CD14-positive monocyte (primary cell): Measurements from ENCODE around the gene ELFN1. TPM values are rescaled to one million over a fixed set of nuclear protein-coding genes. Genes with fewer than 3 reads are reported as not detected.

Experiments
- DNase-seq, 3 donors: peaks; one replicate each; pipeline ENCODE4 v3.0.0-alpha.2; 2011 to 2022
- H2AFZ ChIP-seq: 2 replicates; pipeline ENCODE4 v1.6.0; 2012; ENCODE audit warnings: mild to moderate bottlenecking, low read depth, low read length, inconsistent platforms; ENCODE audit not compliant: insufficient read depth, poor library complexity, severe bottlenecking
- H3K27ac ChIP-seq, 2 donors: 1 replicate in 1 of 2; 2 replicates in 1 of 2; pipeline ENCODE4 v1.5.1; 2012 to 2013; ENCODE audit warnings: low read length in 2 of 2, control low read depth in 1 of 2, inconsistent platforms in 1 of 2, low read depth in 1 of 2, mild to moderate bottlenecking in 1 of 2
- H3K27me3 ChIP-seq, 2 donors: one replicate each; pipeline versions ENCODE4 v1.6.0 to v1.6.1; 2011 to 2013; ENCODE audit warnings: low read length in 2 of 2; ENCODE audit not compliant: control insufficient read depth in 2 of 2, insufficient read depth in 2 of 2
- H3K36me3 ChIP-seq, 2 donors: replicated peaks in 1 of 2; 1 replicate in 1 of 2; 2 replicates in 1 of 2; pipeline versions ENCODE4 v1.5.1 to v1.6.1; 2012 to 2013; ENCODE audit warnings: low read length in 2 of 2, control low read depth in 1 of 2, inconsistent platforms in 1 of 2, mild to moderate bottlenecking in 1 of 2; ENCODE audit not compliant: insufficient read depth in 2 of 2, control insufficient read depth in 1 of 2
- H3K4me1 ChIP-seq, 2 donors: 1 replicate in 1 of 2; 2 replicates in 1 of 2; pipeline versions ENCODE4 v1.5.1 to v1.6.1; 2012 to 2013; ENCODE audit warnings: low read length in 2 of 2, control low read depth in 1 of 2, inconsistent platforms in 1 of 2, mild to moderate bottlenecking in 1 of 2, moderate library complexity in 1 of 2; ENCODE audit not compliant: insufficient read depth in 2 of 2, control insufficient read depth in 1 of 2
- H3K4me2 ChIP-seq: replicated peaks from 2 replicates; pipeline ENCODE3; 2012; ENCODE audit warnings: low read length, moderate library complexity, mild to moderate bottlenecking; ENCODE audit not compliant: poor library complexity, severe bottlenecking; ENCODE audit errors: extremely low read depth
- H3K4me3 ChIP-seq, 3 experiments: fragments of 200-600 bp in 1 of 3; sonication (generic) in 1 of 3; replicated peaks in 1 of 3; 1 replicate in 2 of 3; 2 replicates in 1 of 3; pipeline ENCODE4 v1.5.1; 2011 to 2013; ENCODE audit warnings: low read length in 3 of 3, mild to moderate bottlenecking in 3 of 3, control low read depth in 2 of 3, low read depth in 2 of 3, inconsistent platforms in 1 of 3, moderate library complexity in 1 of 3
- H3K79me2 ChIP-seq: 2 replicates; pipeline ENCODE4 v1.6.0; 2012; ENCODE audit warnings: mild to moderate bottlenecking, control low read depth, inconsistent platforms, low read length, moderate library complexity; ENCODE audit not compliant: insufficient read depth
- H3K9ac ChIP-seq: 2 replicates; pipeline ENCODE4 v1.6.0; 2017; ENCODE audit warnings: low read length, mild to moderate bottlenecking; ENCODE audit not compliant: insufficient read depth, poor library complexity, severe bottlenecking
- H3K9me3 ChIP-seq, 2 donors: replicated peaks in 1 of 2; 1 replicate in 1 of 2; 2 replicates in 1 of 2; pipeline versions ENCODE4 v1.5.1 to v1.6.1; 2012 to 2013; ENCODE audit warnings: low read length in 2 of 2, control low read depth in 1 of 2; ENCODE audit not compliant: control insufficient read depth in 1 of 2, insufficient read depth in 1 of 2
- H4K20me1 ChIP-seq: 2 replicates; pipeline ENCODE4 v1.6.0; 2012; ENCODE audit warnings: mild to moderate bottlenecking, low read length, control low read depth, moderate library complexity; ENCODE audit not compliant: insufficient read depth
- H3K27ac Mint-ChIP-seq, 7 donors: one replicate each; pipeline ENCODE4 v1.8.0; 2020; ENCODE audit warnings: mild to moderate bottlenecking in 7 of 7, mixed read lengths in 7 of 7, moderate library complexity in 6 of 7, inconsistent platforms in 2 of 7
- H3K27me3 Mint-ChIP-seq, 3 donors: one replicate each; pipeline ENCODE4 v1.8.0; 2021 to 2022; ENCODE audit warnings: low read depth in 3 of 3, mild to moderate bottlenecking in 3 of 3, mixed read lengths in 3 of 3, moderate library complexity in 3 of 3, inconsistent platforms in 1 of 3
- H3K36me3 Mint-ChIP-seq, 2 donors: one replicate each; pipeline ENCODE4 v1.8.0; 2020; ENCODE audit warnings: mixed read lengths in 2 of 2, inconsistent platforms in 1 of 2, mild to moderate bottlenecking in 1 of 2
- H3K4me1 Mint-ChIP-seq: one replicate; pipeline ENCODE4 v1.8.0; 2020; ENCODE audit warnings: mild to moderate bottlenecking, mixed read lengths
- H3K4me3 Mint-ChIP-seq, 2 donors: one replicate each; pipeline ENCODE4 v1.8.0; 2020; ENCODE audit warnings: mild to moderate bottlenecking in 2 of 2, mixed read lengths in 2 of 2, moderate library complexity in 1 of 2
- H3K9me3 Mint-ChIP-seq, 7 donors: one replicate each; pipeline ENCODE4 v1.8.0; 2020 to 2022; ENCODE audit warnings: mixed read lengths in 7 of 7, mild to moderate bottlenecking in 6 of 7, moderate library complexity in 6 of 7, inconsistent platforms in 2 of 7
- WGBS: methylation state at CpG from one replicate; pipeline ENCODE4 v1.1.5; 2013; ENCODE audit warnings: missing lambda C conversion rate; ENCODE audit not compliant: insufficient coverage; 5-methylcytosine and 5-hydroxymethylcytosine counted together
- intact Hi-C, 2 donors: fragments of 100-400 bp; cut with micrococcal nuclease; formaldehyde crosslinking; loops; one replicate each; pipeline versions ENCODE4 v1.15.0 to v1.15.1; 2023
- polyA plus RNA-seq, 3 donors: library from polyadenylated mRNA; depleted of rRNA in 1 of 3; unstranded in 2 of 3; stranded (reverse) in 1 of 3; fragments of 300-500 nt in 2 of 3; fragments of >200 nt in 1 of 3; fragmentation: Illumina TruSeq in 2 of 3; gene quantifications; 1 replicate in 2 of 3; 2 replicates in 1 of 3; pipeline ENCODE4 v1.2.3, GENCODE V29; 2012 to 2021
- TF ChIP-seq, protein P1 (sequence below): fragments of 200-600 bp; IDR thresholded peaks from one replicate; pipeline ENCODE4 v1.8.0; 2022; ENCODE audit warnings: antibody characterized with exemption, mild to moderate bottlenecking

Gene ELFN1
- polyA plus RNA-seq, 3 donors: not detected

DNA sequence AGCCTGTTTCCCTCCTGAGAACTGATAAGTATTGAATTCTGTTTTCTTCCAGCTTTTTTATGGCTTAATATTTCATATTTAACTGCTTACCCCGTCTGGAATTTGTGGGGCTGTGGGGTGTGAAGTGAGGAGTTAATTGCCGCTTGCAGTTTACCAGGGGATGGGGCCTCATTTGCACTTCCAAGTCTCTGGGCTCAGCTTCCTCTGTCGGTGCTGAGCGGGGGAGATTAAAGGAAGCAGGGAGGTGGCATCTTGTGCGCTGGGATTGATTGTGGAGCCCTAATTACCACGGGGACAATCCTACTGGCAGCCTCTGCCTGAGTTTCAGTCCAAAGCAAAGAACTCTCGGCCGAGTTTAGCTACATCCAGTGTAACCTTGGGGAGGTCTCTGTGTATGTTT lies 33.4 kb downstream of the ELFN1 start:
- Histone ChIP-seq H3K79me2 (no peaks in the 10 kb centered on the region), H3K36me3 (no peaks in the 10 kb centered on the region), H3K27ac (no peak overlapping the region), H3K4me1 (no peaks in the 10 kb centered on the region), H3K9me3 (peaks cover 5 to 8% of the 10 kb centered on the region in 2 donors), H3K4me2 (no peak overlapping the region), H3K27me3 (no peaks in the 10 kb centered on the region), H4K20me1 (no peaks in the 10 kb centered on the region), H3K4me3 (no peak overlapping the region), H3K9ac (no peak overlapping the region), H2AFZ (no peak overlapping the region)
- Mint-ChIP-seq H3K27ac (no peak overlapping the region), H3K4me3 (no peak overlapping the region), H3K27me3 (peaks cover 2 to 17% (median 10%) of the 10 kb centered on the region in 3 donors), H3K4me1 (no peaks in the 10 kb centered on the region), H3K36me3 (no peaks in the 10 kb centered on the region), H3K9me3 (peaks cover 9 to 22% (median 16%) of the 10 kb centered on the region in 7 donors)
- WGBS: 53% methylated on average over 8 of the region's 8 CpGs
- no peak for DNase-seq
- TF ChIP-seq, protein P1, sequence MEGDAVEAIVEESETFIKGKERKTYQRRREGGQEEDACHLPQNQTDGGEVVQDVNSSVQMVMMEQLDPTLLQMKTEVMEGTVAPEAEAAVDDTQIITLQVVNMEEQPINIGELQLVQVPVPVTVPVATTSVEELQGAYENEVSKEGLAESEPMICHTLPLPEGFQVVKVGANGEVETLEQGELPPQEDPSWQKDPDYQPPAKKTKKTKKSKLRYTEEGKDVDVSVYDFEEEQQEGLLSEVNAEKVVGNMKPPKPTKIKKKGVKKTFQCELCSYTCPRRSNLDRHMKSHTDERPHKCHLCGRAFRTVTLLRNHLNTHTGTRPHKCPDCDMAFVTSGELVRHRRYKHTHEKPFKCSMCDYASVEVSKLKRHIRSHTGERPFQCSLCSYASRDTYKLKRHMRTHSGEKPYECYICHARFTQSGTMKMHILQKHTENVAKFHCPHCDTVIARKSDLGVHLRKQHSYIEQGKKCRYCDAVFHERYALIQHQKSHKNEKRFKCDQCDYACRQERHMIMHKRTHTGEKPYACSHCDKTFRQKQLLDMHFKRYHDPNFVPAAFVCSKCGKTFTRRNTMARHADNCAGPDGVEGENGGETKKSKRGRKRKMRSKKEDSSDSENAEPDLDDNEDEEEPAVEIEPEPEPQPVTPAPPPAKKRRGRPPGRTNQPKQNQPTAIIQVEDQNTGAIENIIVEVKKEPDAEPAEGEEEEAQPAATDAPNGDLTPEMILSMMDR: no peak
- intact Hi-C loops: no loop called here

- Histone ChIP-seq H3K4me2 (no peak overlapping the region), H2AFZ (no peak overlapping the region), H3K9me3 (peaks cover 8 to 15% of the 10 kb centered on the region in 2 donors), H3K4me1 (no peaks in the 10 kb centered on the region), H3K4me3 (no peak overlapping the region), H3K79me2 (no peaks in the 10 kb centered on the region), H3K27ac (no peak overlapping the region), H4K20me1 (no peaks in the 10 kb centered on the region), H3K9ac (no peak overlapping the region), H3K27me3 (no peaks in the 10 kb centered on the region), H3K36me3 (no peaks in the 10 kb centered on the region)
- Mint-ChIP-seq H3K27me3 (peaks cover 2 to 14% (median 10%) of the 10 kb centered on the region in 3 donors), H3K4me1 (no peaks in the 10 kb centered on the region), H3K4me3 (no peak overlapping the region), H3K27ac (no peak overlapping the region), H3K9me3 (peaks cover 15 to 26% (median 20%) of the 10 kb centered on the region in 7 donors), H3K36me3 (no peaks in the 10 kb centered on the region)
- intact Hi-C loops: no loop called here
- no peak for DNase-seq
- TF ChIP-seq, protein P1: no peak
- 93% methylated on average over 13 of the region's 20 CpGs for WGBS
Observed at GRCh38 chr7:1703871-1704810, 34.1 kb downstream of the ELFN1 start.
